B cell (primary cell): ENCODE measurements around the gene DENND4B.

Source experiments
- CTCF ChIP-seq: fragments of 200-600 bp; IDR thresholded peaks from one replicate; pipeline ENCODE4 v1.8.0; 2022; ENCODE audit warnings: antibody characterized with exemption, mild to moderate bottlenecking
- EZH2 ChIP-seq: IDR thresholded peaks from 2 replicates; pipeline ENCODE4 v1.6.1; 2012; ENCODE audit warnings: borderline replicate concordance, low read depth, mild to moderate bottlenecking, moderate library complexity, low read length; ENCODE audit not compliant: insufficient read depth, poor library complexity, severe bottlenecking

- TF ChIP-seq CTCF (no peak), EZH2 (no peak)
These were observed 30.3 kb upstream of the DENND4B start for GRCh38 chr1:153976819-153977249.
